ENCODE results near the gene RERE. TPM values are rescaled to one million over a fixed set of nuclear protein-coding genes. Genes with fewer than 3 reads are reported as not detected.
"Not testable (repeated sequence)": the region's sequence is repeated elsewhere in the genome, so short reads cannot be mapped to it uniquely, and the experiment has no call there.

The RERE gene
- total RNA-seq, 1 experiment from 2014 or later: 73.4 TPM

DNA sequence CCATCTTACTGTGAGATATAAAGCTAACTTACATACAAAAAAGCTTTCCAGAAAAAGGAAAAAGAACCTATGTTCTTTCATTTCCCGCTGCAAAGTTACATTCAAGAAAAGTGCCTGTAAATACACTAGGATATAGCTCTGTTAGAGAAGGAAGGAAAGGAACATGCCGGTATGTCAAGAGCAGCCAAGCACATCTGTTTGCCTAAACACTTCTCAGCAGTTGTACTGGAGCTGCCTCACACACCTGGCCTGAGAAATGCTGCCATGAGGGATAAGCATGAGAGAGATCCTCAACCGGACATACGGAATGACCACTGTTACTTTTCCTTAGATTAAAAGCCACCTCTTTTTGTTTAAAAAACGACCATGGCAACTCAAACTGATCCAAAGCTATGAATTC, 189.7 kb downstream of the RERE start:
- intact Hi-C loops (cut with micrococcal nuclease; ENCODE audit: unreplicated experiment): loop anchor here (10.0 kb wide), 1 partner anchor 97 kb away; no protein-coding TSS in a partner anchor
- Histone ChIP-seq H3K36me3 (ENCODE audit: low read depth) (no peaks in the 10 kb centered on the region), H3F3A (ENCODE audit: insufficient read depth, low read depth) (peaks cover 16% of the 10 kb centered on the region), H3K4me3 (no peak overlapping the region), H3K27me3 (ENCODE audit: insufficient read depth, low read depth) (no peaks in the 10 kb centered on the region), H4K20me1 (ENCODE audit: insufficient read depth) (peaks cover 58% of the 10 kb centered on the region), H3K4me2 (no peak overlapping the region), H3K4me1 (replicated peaks; ENCODE audit: insufficient read depth) (peaks cover 24% of the 10 kb centered on the region), H3K9me2 (ENCODE audit: insufficient read depth) (no peaks in the 10 kb centered on the region), H3K79me2 (ENCODE audit: low read depth) (peaks cover 20% of the 10 kb centered on the region), H3K27ac (no peak overlapping the region), H2AFZ (no peak overlapping the region), H3K9me3 (ENCODE audit: insufficient read depth, low read depth) (no peaks in the 10 kb centered on the region)
- ChIA-PET POLR2A (ENCODE audit: unreplicated experiment) (interaction anchor here (0.7 kb wide), 1 partner anchor 73 kb away, joined by 6 read pairs; no protein-coding TSS in a partner anchor), CTCF (interaction anchor here (0.7 kb wide), 1 partner anchor 279 kb away, joined by 8 read pairs; no protein-coding TSS in a partner anchor)
- BruUV-seq (replicated peaks): no TSS peak
- no peak for DNase-seq
- no peak for TF ChIP-seq EZH2 (IDR thresholded peaks at IDR 0.05; ENCODE audit: low read depth)
- TF ChIP-seq, protein P1, sequence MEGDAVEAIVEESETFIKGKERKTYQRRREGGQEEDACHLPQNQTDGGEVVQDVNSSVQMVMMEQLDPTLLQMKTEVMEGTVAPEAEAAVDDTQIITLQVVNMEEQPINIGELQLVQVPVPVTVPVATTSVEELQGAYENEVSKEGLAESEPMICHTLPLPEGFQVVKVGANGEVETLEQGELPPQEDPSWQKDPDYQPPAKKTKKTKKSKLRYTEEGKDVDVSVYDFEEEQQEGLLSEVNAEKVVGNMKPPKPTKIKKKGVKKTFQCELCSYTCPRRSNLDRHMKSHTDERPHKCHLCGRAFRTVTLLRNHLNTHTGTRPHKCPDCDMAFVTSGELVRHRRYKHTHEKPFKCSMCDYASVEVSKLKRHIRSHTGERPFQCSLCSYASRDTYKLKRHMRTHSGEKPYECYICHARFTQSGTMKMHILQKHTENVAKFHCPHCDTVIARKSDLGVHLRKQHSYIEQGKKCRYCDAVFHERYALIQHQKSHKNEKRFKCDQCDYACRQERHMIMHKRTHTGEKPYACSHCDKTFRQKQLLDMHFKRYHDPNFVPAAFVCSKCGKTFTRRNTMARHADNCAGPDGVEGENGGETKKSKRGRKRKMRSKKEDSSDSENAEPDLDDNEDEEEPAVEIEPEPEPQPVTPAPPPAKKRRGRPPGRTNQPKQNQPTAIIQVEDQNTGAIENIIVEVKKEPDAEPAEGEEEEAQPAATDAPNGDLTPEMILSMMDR (conservative IDR thresholded peaks at IDR 0.05): no peak

GRCh38 chr1:8625981-8626898, 191.2 kb downstream of the RERE start:
- Histone ChIP-seq H3K36me3 (ENCODE audit: low read depth) (no peaks in the 10 kb centered on the region), H3K4me1 (replicated peaks; ENCODE audit: insufficient read depth) (peaks cover 24% of the 10 kb centered on the region), H2AFZ (no peak overlapping the region), H3K4me3 (no peak overlapping the region), H4K20me1 (ENCODE audit: insufficient read depth) (peaks cover 50% of the 10 kb centered on the region), H3F3A (ENCODE audit: insufficient read depth, low read depth) (peaks cover 16% of the 10 kb centered on the region), H3K27ac (no peak overlapping the region), H3K79me2 (ENCODE audit: low read depth) (peaks cover 12% of the 10 kb centered on the region), H3K27me3 (ENCODE audit: insufficient read depth, low read depth) (no peaks in the 10 kb centered on the region), H3K4me2 (peak overlapping the region; percentile 51), H3K9me2 (ENCODE audit: insufficient read depth) (no peaks in the 10 kb centered on the region), H3K9me3 (ENCODE audit: insufficient read depth, low read depth) (no peaks in the 10 kb centered on the region)
- intact Hi-C loops (cut with micrococcal nuclease; ENCODE audit: unreplicated experiment): loop anchor here (10.0 kb wide), 1 partner anchor 99 kb away; no protein-coding TSS in a partner anchor
- CTCF ChIA-PET: no interaction called here
- TF ChIP-seq, protein P1 (conservative IDR thresholded peaks at IDR 0.05): no peak
- no peak for TF ChIP-seq EZH2 (IDR thresholded peaks at IDR 0.05; ENCODE audit: low read depth)
- peak; percentile 42 to 81 for DNase-seq
- no TSS peak for BruUV-seq (replicated peaks)
- POLR2A ChIA-PET (ENCODE audit: unreplicated experiment): no interaction called here

GRCh38 chr1:8625491-8625890, 191.9 kb downstream of the RERE start:
- BruUV-seq (replicated peaks): no TSS peak
- Histone ChIP-seq H3K27ac (no peak overlapping the region), H3K9me3 (ENCODE audit: insufficient read depth, low read depth) (no peaks in the 10 kb centered on the region), H3K4me2 (no peak overlapping the region), H2AFZ (no peak overlapping the region), H3K9me2 (ENCODE audit: insufficient read depth) (no peaks in the 10 kb centered on the region), H4K20me1 (ENCODE audit: insufficient read depth) (peaks cover 43% of the 10 kb centered on the region), H3K27me3 (ENCODE audit: insufficient read depth, low read depth) (no peaks in the 10 kb centered on the region), H3K36me3 (ENCODE audit: low read depth) (no peaks in the 10 kb centered on the region), H3K4me3 (no peak overlapping the region), H3F3A (ENCODE audit: insufficient read depth, low read depth) (peaks cover 16% of the 10 kb centered on the region), H3K4me1 (replicated peaks; ENCODE audit: insufficient read depth) (peaks cover 24% of the 10 kb centered on the region), H3K79me2 (ENCODE audit: low read depth) (peaks cover 9% of the 10 kb centered on the region)
- DNase-seq: no peak
- ChIA-PET CTCF (no interaction called here), POLR2A (ENCODE audit: unreplicated experiment) (no interaction called here)
- TF ChIP-seq, protein P1 (conservative IDR thresholded peaks at IDR 0.05): no peak
- no peak for TF ChIP-seq EZH2 (IDR thresholded peaks at IDR 0.05; ENCODE audit: low read depth)
- intact Hi-C loops (cut with micrococcal nuclease; ENCODE audit: unreplicated experiment): loop anchor here (10.0 kb wide), 1 partner anchor 99 kb away; no protein-coding TSS in a partner anchor

DNA sequence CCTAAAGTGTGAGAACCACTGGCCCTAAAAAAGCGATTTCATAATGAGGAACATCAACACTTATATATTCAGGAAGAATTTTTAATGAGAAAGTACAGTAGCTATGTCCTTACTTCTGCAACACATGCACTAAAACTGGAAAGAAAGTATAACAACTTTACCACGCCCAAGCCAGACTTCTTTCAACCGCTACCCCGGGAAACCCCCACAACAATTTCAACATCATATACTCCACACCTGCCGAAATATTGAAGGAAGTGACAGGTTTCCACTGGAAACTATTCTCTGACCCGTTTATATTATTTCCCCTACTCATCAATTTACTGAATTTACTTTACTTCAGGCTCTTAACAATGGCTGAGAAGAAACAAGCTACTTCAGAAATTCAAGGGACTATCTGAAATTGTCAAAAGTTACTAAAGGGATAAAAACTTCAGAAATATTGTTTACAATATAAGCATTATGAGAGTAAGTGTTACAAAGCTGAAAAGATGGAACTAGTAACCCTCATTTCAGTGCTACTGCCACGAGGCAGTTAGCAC, 193.7 kb downstream of the RERE start:
- H3K27ac ChIP-seq; H3K79me2 ChIP-seq (ENCODE audit: low read depth); DNase-seq; H3K9me2 ChIP-seq (ENCODE audit: insufficient read depth); H3K9me3 ChIP-seq (ENCODE audit: insufficient read depth, low read depth); H2AFZ ChIP-seq; H3K36me3 ChIP-seq (ENCODE audit: low read depth); POLR2A ChIA-PET (ENCODE audit: unreplicated experiment); H3K4me3 ChIP-seq; BruUV-seq (replicated peaks); H3K4me2 ChIP-seq; CTCF ChIA-PET; H3K27me3 ChIP-seq (ENCODE audit: insufficient read depth, low read depth): not testable (repeated sequence)
- Histone ChIP-seq H3F3A (ENCODE audit: insufficient read depth, low read depth) (peaks cover 16% of the 10 kb centered on the region), H3K4me1 (replicated peaks; ENCODE audit: insufficient read depth) (peaks cover 24% of the 10 kb centered on the region), H4K20me1 (ENCODE audit: insufficient read depth) (peaks cover 26% of the 10 kb centered on the region)
- intact Hi-C loops (cut with micrococcal nuclease; ENCODE audit: unreplicated experiment): loop anchor here (10.0 kb wide), 1 partner anchor 101 kb away; no protein-coding TSS in a partner anchor

All from PC-9 (cell line).